Measurements from ENCODE around the gene LIPC. TPM values are rescaled to one million over a fixed set of nuclear protein-coding genes. Genes with fewer than 3 reads are reported as not detected.
A peak's percentile ranks its signal among the peaks of the same experiment; 100 is the strongest.

The LIPC gene
- total RNA-seq, 1 donor from 2014 or later, result under 0.01 TPM

- Histone ChIP-seq H3K4me3 (ENCODE audit: low read length in 3 of 3) (no peak overlapping the region), H3K27ac (ENCODE audit: low read depth, low read length) (no peak overlapping the region), H3K27me3 (ENCODE audit: control insufficient read depth in 3 of 3, insufficient read depth in 3 of 3, low read length in 3 of 3) (no peaks in the 10 kb centered on the region), H3K36me3 (ENCODE audit: control insufficient read depth in 3 of 3, insufficient read depth in 3 of 3, low read length in 3 of 3) (no peaks in the 10 kb centered on the region), H3K4me1 (ENCODE audit: control insufficient read depth in 3 of 3, insufficient read depth in 3 of 3, low read length in 3 of 3) (peaks cover 2 to 8% (median 7%) of the 10 kb centered on the region in 3 donors), H3K9ac (ENCODE audit: low read depth in 1 of 3, low read length in 3 of 3) (no peak overlapping the region), H3K9me3 (ENCODE audit: control insufficient read depth in 3 of 3, low read length in 3 of 3) (no peaks in the 10 kb centered on the region)
Measured at GRCh38 chr15:58430224-58430787, 1.5 kb upstream of the LIPC start.

GRCh38 chr15:58432401-58432800, 610 bp downstream of the LIPC start:
- Histone ChIP-seq H3K4me1 (ENCODE audit: control insufficient read depth in 3 of 3, insufficient read depth in 3 of 3, low read length in 3 of 3) (peaks cover 2 to 8% (median 7%) of the 10 kb centered on the region in 3 donors), H3K9me3 (ENCODE audit: control insufficient read depth in 3 of 3, low read length in 3 of 3) (no peaks in the 10 kb centered on the region), H3K9ac (ENCODE audit: low read depth in 1 of 3, low read length in 3 of 3) (no peak overlapping the region), H3K27ac (ENCODE audit: low read depth, low read length) (no peak overlapping the region), H3K4me3 (ENCODE audit: low read length in 3 of 3) (no peak overlapping the region), H3K27me3 (ENCODE audit: control insufficient read depth in 3 of 3, insufficient read depth in 3 of 3, low read length in 3 of 3) (no peaks in the 10 kb centered on the region), H3K36me3 (ENCODE audit: control insufficient read depth in 3 of 3, insufficient read depth in 3 of 3, low read length in 3 of 3) (no peaks in the 10 kb centered on the region)

GRCh38 chr15:58433597-58434333, 2.0 kb downstream of the LIPC start:
- no peak overlapping the region for H3K9ac ChIP-seq (ENCODE audit: low read depth in 1 of 3, low read length in 3 of 3)
- H3K4me1 ChIP-seq (ENCODE audit: control insufficient read depth in 3 of 3, insufficient read depth in 3 of 3, low read length in 3 of 3), result peaks cover 4 to 9% (median 8%) of the 10 kb centered on the region in 3 donors
- H3K36me3 ChIP-seq (ENCODE audit: control insufficient read depth in 3 of 3, insufficient read depth in 3 of 3, low read length in 3 of 3), result no peaks in the 10 kb centered on the region
- no peaks in the 10 kb centered on the region for H3K9me3 ChIP-seq (ENCODE audit: control insufficient read depth in 3 of 3, low read length in 3 of 3)
- H3K27ac ChIP-seq (ENCODE audit: low read depth, low read length), result no peak overlapping the region
- H3K4me3 ChIP-seq (ENCODE audit: low read length in 3 of 3), result no peak overlapping the region
- H3K27me3 ChIP-seq (ENCODE audit: control insufficient read depth in 3 of 3, insufficient read depth in 3 of 3, low read length in 3 of 3), result no peaks in the 10 kb centered on the region

DNA sequence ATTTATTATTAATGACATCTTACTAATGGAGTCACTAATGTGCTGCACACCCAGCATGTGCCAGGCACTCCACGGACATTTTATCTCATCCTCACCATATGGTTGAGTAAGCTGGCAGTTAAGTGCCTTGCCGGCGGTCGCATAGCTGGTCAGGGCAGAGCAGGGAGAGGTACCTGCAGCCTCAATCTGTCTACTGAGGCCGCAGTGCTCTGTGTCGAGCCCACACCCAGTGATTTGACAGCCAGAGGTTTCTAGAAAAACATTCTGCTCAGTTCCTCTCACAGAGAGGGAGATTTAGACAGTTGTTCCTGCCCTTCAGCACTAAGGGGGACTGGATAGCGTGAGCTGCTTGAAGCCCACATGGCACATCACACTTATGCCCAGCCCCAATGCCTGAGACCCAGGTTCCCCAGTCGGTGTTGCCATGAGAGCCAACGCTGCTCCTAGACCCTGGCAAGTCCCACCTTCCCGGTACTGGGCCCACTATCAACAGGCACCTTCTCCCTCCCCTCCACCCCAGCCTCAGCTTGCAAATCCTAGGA, 2.6 kb downstream of the LIPC start:
- Histone ChIP-seq H3K4me1 (ENCODE audit: control insufficient read depth in 3 of 3, insufficient read depth in 3 of 3, low read length in 3 of 3) (peaks cover 7 to 11% (median 9%) of the 10 kb centered on the region in 3 donors), H3K27me3 (ENCODE audit: control insufficient read depth in 3 of 3, insufficient read depth in 3 of 3, low read length in 3 of 3) (no peaks in the 10 kb centered on the region), H3K9me3 (ENCODE audit: control insufficient read depth in 3 of 3, low read length in 3 of 3) (no peaks in the 10 kb centered on the region), H3K4me3 (ENCODE audit: low read length in 3 of 3) (no peak overlapping the region), H3K9ac (ENCODE audit: low read depth in 1 of 3, low read length in 3 of 3) (no peak overlapping the region), H3K36me3 (ENCODE audit: control insufficient read depth in 3 of 3, insufficient read depth in 3 of 3, low read length in 3 of 3) (no peaks in the 10 kb centered on the region), H3K27ac (ENCODE audit: low read depth, low read length) (no peak overlapping the region)

DNA sequence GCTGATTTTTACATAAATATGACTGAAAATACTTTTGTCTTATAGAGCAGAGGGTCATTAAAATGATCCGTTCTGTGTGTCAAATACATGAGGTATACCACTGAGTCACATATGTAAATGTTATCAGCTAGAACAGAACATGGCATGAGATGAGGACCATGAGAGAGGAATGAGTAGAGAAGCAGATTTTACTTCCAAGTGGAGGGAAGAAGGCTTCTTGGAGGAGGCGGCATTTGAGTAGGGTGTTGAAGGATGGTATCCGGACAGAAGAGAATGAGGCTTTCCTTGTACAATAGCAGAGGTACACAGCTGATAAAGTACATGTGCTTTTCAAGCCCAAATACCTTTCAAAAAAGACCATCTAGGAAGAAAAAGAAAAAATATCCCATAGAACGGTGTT, 4.8 kb downstream of the LIPC start:
- Histone ChIP-seq H3K36me3 (ENCODE audit: control insufficient read depth in 3 of 3, insufficient read depth in 3 of 3, low read length in 3 of 3) (no peaks in the 10 kb centered on the region), H3K4me3 (ENCODE audit: low read length in 3 of 3) (no peak overlapping the region), H3K27ac (ENCODE audit: low read depth, low read length) (no peak overlapping the region), H3K9ac (ENCODE audit: low read depth in 1 of 3, low read length in 3 of 3) (no peak overlapping the region), H3K9me3 (ENCODE audit: control insufficient read depth in 3 of 3, low read length in 3 of 3) (no peaks in the 10 kb centered on the region), H3K27me3 (ENCODE audit: control insufficient read depth in 3 of 3, insufficient read depth in 3 of 3, low read length in 3 of 3) (no peaks in the 10 kb centered on the region), H3K4me1 (ENCODE audit: control insufficient read depth in 3 of 3, insufficient read depth in 3 of 3, low read length in 3 of 3) (peaks cover 20 to 27% (median 26%) of the 10 kb centered on the region in 3 donors)

DNA sequence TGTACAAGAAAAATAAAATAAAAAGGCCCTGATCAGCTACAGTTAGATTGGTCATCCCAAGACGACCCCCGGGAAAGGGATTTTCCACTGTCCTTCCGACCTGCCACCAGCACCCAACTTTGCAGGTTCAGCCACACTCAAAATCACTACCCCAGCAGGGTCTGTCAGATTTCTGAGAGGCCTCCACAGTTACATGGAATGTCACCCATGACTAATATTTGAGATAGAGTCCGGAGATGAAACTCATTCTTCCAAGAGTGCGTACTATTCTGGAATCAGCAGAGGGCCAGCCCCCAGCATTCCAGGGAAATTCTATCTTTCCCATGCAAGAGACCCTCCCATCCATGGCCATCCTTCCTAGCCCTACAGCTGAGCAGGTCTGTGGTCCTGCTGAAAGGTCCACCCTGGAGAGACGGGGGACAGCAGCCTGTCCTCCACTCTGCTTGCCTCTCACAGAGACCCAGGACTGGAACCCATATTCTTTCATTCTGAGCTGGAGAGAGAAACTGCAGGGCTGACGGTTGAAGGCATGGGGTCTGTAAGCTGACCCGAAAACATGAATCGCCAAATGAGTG, 5.8 kb downstream of the LIPC start:
- H3K36me3 ChIP-seq (ENCODE audit: control insufficient read depth in 3 of 3, insufficient read depth in 3 of 3, low read length in 3 of 3), result no peaks in the 10 kb centered on the region
- H3K27me3 ChIP-seq (ENCODE audit: control insufficient read depth in 3 of 3, insufficient read depth in 3 of 3, low read length in 3 of 3), result no peaks in the 10 kb centered on the region
- no peak overlapping the region for H3K9ac ChIP-seq (ENCODE audit: low read depth in 1 of 3, low read length in 3 of 3)
- peaks cover 21 to 28% (median 22%) of the 10 kb centered on the region in 3 donors for H3K4me1 ChIP-seq (ENCODE audit: control insufficient read depth in 3 of 3, insufficient read depth in 3 of 3, low read length in 3 of 3)
- H3K9me3 ChIP-seq (ENCODE audit: control insufficient read depth in 3 of 3, low read length in 3 of 3), result no peaks in the 10 kb centered on the region
- no peak overlapping the region for H3K4me3 ChIP-seq (ENCODE audit: low read length in 3 of 3)
- H3K27ac ChIP-seq (ENCODE audit: low read depth, low read length), result no peak overlapping the region

DNA sequence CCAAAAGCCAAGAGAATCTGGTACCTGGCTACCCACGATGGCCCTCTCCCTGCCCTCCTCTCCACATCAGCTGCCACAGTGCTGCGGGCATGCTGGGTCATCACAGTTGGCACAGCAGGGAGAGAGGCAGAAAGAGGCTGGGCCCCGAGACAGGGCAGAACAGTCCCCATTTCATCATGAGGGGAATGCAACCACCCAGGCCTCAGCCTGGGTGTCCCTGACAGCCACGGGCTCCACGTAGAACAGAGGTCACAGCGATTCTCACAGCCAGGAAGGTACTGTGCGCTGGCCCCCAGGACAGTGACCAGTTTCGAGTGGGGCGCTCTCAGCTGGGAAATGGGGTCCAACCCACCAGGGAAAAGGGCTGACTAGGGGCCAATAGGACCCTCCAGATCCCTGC, 6.3 kb downstream of the LIPC start:
- Histone ChIP-seq H3K4me1 (ENCODE audit: control insufficient read depth in 3 of 3, insufficient read depth in 3 of 3, low read length in 3 of 3) (peaks cover 20 to 28% (median 22%) of the 10 kb centered on the region in 3 donors), H3K4me3 (ENCODE audit: low read length in 3 of 3) (no peak overlapping the region), H3K9me3 (ENCODE audit: control insufficient read depth in 3 of 3, low read length in 3 of 3) (no peaks in the 10 kb centered on the region), H3K27me3 (ENCODE audit: control insufficient read depth in 3 of 3, insufficient read depth in 3 of 3, low read length in 3 of 3) (no peaks in the 10 kb centered on the region), H3K36me3 (ENCODE audit: control insufficient read depth in 3 of 3, insufficient read depth in 3 of 3, low read length in 3 of 3) (no peaks in the 10 kb centered on the region), H3K27ac (ENCODE audit: low read depth, low read length) (no peak overlapping the region), H3K9ac (ENCODE audit: low read depth in 1 of 3, low read length in 3 of 3) (no peak overlapping the region)

DNA sequence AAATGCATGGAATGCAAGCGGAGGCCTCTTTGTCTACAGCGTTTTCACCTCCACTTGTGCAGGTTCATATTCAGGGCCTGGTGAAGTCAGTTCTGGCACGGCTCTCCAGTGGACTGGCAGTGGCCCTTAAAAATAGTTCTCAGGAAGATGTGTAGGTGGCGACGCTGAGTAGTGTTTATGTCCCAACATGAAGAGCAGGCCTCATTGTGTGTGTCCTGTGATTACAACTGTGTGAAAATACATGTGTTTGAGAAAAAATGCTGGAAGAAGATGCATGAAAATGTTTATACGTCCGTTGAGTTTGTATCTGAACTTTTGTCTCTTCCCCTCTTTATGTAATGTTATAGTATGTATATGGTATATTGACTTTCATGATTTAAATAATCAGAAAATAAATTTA, 7.2 kb downstream of the LIPC start:
- H3K27ac ChIP-seq (ENCODE audit: low read depth, low read length), result no peak overlapping the region
- H3K4me1 ChIP-seq (ENCODE audit: control insufficient read depth in 3 of 3, insufficient read depth in 3 of 3, low read length in 3 of 3), result peaks cover 20 to 24% (median 22%) of the 10 kb centered on the region in 3 donors
- H3K9me3 ChIP-seq (ENCODE audit: control insufficient read depth in 3 of 3, low read length in 3 of 3), result no peaks in the 10 kb centered on the region

DNA sequence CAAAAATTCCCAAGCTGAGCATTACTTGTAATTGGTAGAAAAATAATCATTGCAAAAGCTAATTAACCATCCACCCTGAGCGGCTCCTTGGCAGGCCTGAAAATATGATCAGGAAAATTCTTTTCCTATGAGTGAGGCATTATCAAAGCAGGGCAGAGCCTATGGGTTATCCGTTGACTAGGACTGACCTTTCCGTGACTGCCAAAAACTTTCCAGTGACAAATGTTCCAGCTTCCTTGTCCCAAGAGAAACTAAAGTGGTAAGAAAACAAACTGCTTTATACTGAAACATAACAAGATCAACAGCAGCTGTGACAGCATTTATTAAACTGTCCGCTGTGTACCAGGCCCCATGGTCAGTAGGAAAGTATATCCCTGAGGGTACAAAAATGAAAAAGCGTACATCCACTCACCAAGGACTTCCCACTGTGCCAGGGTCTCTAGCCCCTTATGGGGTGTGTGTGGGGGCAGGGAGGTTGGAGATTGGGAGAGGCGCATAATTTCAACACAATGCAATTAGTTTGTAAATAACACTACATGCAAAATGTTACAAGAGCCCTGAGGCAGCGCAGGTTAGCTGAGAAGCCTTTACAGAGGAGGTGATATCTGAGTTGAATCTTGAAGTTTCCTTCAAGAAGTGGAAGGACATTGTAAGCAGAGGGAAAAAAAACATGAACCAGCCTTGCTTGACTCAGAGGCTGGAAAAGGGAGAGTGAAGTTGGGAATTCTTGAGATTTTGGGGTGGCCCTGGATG, 8.5 kb downstream of the LIPC start:
- Histone ChIP-seq H3K27ac (ENCODE audit: low read depth, low read length) (peak overlapping the region; percentile 63), H3K36me3 (ENCODE audit: control insufficient read depth in 3 of 3, insufficient read depth in 3 of 3, low read length in 3 of 3) (no peaks in the 10 kb centered on the region), H3K4me1 (ENCODE audit: control insufficient read depth in 3 of 3, insufficient read depth in 3 of 3, low read length in 3 of 3) (peaks cover 22 to 24% (median 23%) of the 10 kb centered on the region in 3 donors), H3K9ac (ENCODE audit: low read depth in 1 of 3, low read length in 3 of 3) (peak overlapping the region in 2 of 3 donors; percentile 2 to 58), H3K4me3 (ENCODE audit: low read length in 3 of 3) (peak overlapping the region in 1 of 3 donors; percentile 3), H3K27me3 (ENCODE audit: control insufficient read depth in 3 of 3, insufficient read depth in 3 of 3, low read length in 3 of 3) (no peaks in the 10 kb centered on the region), H3K9me3 (ENCODE audit: control insufficient read depth in 3 of 3, low read length in 3 of 3) (no peaks in the 10 kb centered on the region)

More for the DNA sequence above, 7.2 kb downstream of the LIPC start:
- H3K9ac ChIP-seq (ENCODE audit: low read depth in 1 of 3, low read length in 3 of 3), result no peak overlapping the region
- no peaks in the 10 kb centered on the region for H3K27me3 ChIP-seq (ENCODE audit: control insufficient read depth in 3 of 3, insufficient read depth in 3 of 3, low read length in 3 of 3)
- no peaks in the 10 kb centered on the region for H3K36me3 ChIP-seq (ENCODE audit: control insufficient read depth in 3 of 3, insufficient read depth in 3 of 3, low read length in 3 of 3)
- peak overlapping the region in 1 of 3 donors; percentile 14 for H3K4me3 ChIP-seq (ENCODE audit: low read length in 3 of 3)

Data from skeletal muscle tissue (tissue), 4 donors.